VCaP (cell line): ENCODE data around the gene ADCY3.

ENCODE experiments used
- H3K27ac ChIP-seq: fragments of 450-650 bp; 2 replicates; pipeline ENCODE4 v1.5.1; 2017
- CTCF ChIP-seq: fragments of 450-650 bp; conservative IDR thresholded peaks from 2 replicates; pipeline ENCODE4 v1.5.1; 2017; ENCODE audit warnings: mild to moderate bottlenecking, moderate library complexity

ADCY3 gene

GRCh38 chr2:24920809-24921441 is 888 bp upstream of the ADCY3 start:
- peak overlapping the region; percentile 82 for H3K27ac ChIP-seq
- TF ChIP-seq CTCF, result peak; percentile 68

- TF ChIP-seq CTCF, result no peak
- H3K27ac ChIP-seq, result peak overlapping the region; percentile 82
These were observed 435 bp downstream of the ADCY3 start for GRCh38 chr2:24919506-24920097.

- peak overlapping the region; percentile 82 for H3K27ac ChIP-seq
- no peak for TF ChIP-seq CTCF
These were observed 966 bp downstream of the ADCY3 start for GRCh38 chr2:24919037-24919505.

GRCh38 chr2:24918326-24919036 is 1.6 kb downstream of the ADCY3 start:
- no peak for TF ChIP-seq CTCF
- H3K27ac ChIP-seq, result peak overlapping the region; percentile 82

- H3K27ac ChIP-seq, result no peak overlapping the region
- TF ChIP-seq CTCF, result no peak
These were observed 2.2 kb downstream of the ADCY3 start for GRCh38 chr2:24917731-24918325.

- no peak for TF ChIP-seq CTCF
- no peak overlapping the region for H3K27ac ChIP-seq
These were observed 3.0 kb downstream of the ADCY3 start for GRCh38 chr2:24917086-24917485.

GRCh38 chr2:24915796-24916195 is 4.2 kb downstream of the ADCY3 start:
- TF ChIP-seq CTCF, result no peak
- no peak overlapping the region for H3K27ac ChIP-seq
